ENCODE results near the gene HIVEP2.

GRCh38 chr6:142863981-142864380, 81.0 kb downstream of the HIVEP2 start:
- TF ChIP-seq CTCF (IDR thresholded peaks at IDR 0.05) (no peak), POLR2A (IDR thresholded peaks at IDR 0.05) (no peak)

Data from esophagus squamous epithelium (tissue), 4 donors.